ENCODE measurements around the gene SLC24A4. TPM values are rescaled to one million over a fixed set of nuclear protein-coding genes. Genes with fewer than 3 reads are reported as not detected.
A peak's percentile ranks its signal among the peaks of the same experiment; 100 is the strongest.

SLC24A4 gene
- total RNA-seq, 3 donors from 2014 or later (not counting 1 experiment from before 2014, with no cell fraction given): 1.1 to 3.2 (median 2.1) TPM

- no peaks in the 10 kb centered on the region for H3K36me3 Mint-ChIP-seq
- no peak overlapping the region for H3K27ac ChIP-seq (ENCODE audit: low read length)
- intact Hi-C loops (cut with micrococcal nuclease): no loop called here
- H3K9me3 ChIP-seq (ENCODE audit: control insufficient read depth, insufficient read depth, low read length): no peaks in the 10 kb centered on the region
- H3K9me3 Mint-ChIP-seq: no peaks in the 10 kb centered on the region
- H3K4me1 ChIP-seq (ENCODE audit: control insufficient read depth, insufficient read depth, low read length): peaks cover 43% of the 10 kb centered on the region
- DNase-seq (no peak), ATAC-seq (no peak)
- H3K36me3 ChIP-seq (ENCODE audit: control insufficient read depth, insufficient read depth, low read length): no peaks in the 10 kb centered on the region
- no peaks in the 10 kb centered on the region for H3K27me3 ChIP-seq (ENCODE audit: control insufficient read depth, insufficient read depth, low read length)
- TF ChIP-seq CTCF (IDR thresholded peaks at IDR 0.05): no peak
- H3K27me3 Mint-ChIP-seq (ENCODE audit: low read depth in 2 of 2): no peaks in the 10 kb centered on the region
- no peak overlapping the region for H3K4me3 ChIP-seq (ENCODE audit: low read length)
- H3K27ac Mint-ChIP-seq: peak overlapping the region; percentile 22 to 85
- 69% methylated on average over 16 of the region's 18 CpGs for WGBS (ENCODE audit: insufficient coverage)
- peaks cover 21 to 47% of the 10 kb centered on the region in 2 donors for H3K4me1 Mint-ChIP-seq
- peak overlapping the region; percentile 52 for H3K4me3 Mint-ChIP-seq
These were observed 136.3 kb downstream of the SLC24A4 start for GRCh38 chr14:92459030-92459949.

- H3K4me3 Mint-ChIP-seq: peak overlapping the region; percentile 52
- TF ChIP-seq CTCF (IDR thresholded peaks at IDR 0.05): no peak
- H3K27me3 Mint-ChIP-seq (ENCODE audit: low read depth in 2 of 2): no peaks in the 10 kb centered on the region
- DNase-seq (no peak), ATAC-seq (no peak)
- H3K27ac ChIP-seq (ENCODE audit: low read length): no peak overlapping the region
- peaks cover 21 to 47% of the 10 kb centered on the region in 2 donors for H3K4me1 Mint-ChIP-seq
- 86% methylated on average over 12 of the region's 12 CpGs for WGBS (ENCODE audit: insufficient coverage)
- H3K9me3 Mint-ChIP-seq: no peaks in the 10 kb centered on the region
- no peaks in the 10 kb centered on the region for H3K36me3 Mint-ChIP-seq
- no peaks in the 10 kb centered on the region for H3K27me3 ChIP-seq (ENCODE audit: control insufficient read depth, insufficient read depth, low read length)
- H3K9me3 ChIP-seq (ENCODE audit: control insufficient read depth, insufficient read depth, low read length): no peaks in the 10 kb centered on the region
- H3K4me3 ChIP-seq (ENCODE audit: low read length): no peak overlapping the region
- no peaks in the 10 kb centered on the region for H3K36me3 ChIP-seq (ENCODE audit: control insufficient read depth, insufficient read depth, low read length)
- intact Hi-C loops (cut with micrococcal nuclease): loop anchor here (2.0 to 10.0 kb wide), 3 partner anchors 57 to 225 kb away; no protein-coding TSS in a partner anchor
- H3K4me1 ChIP-seq (ENCODE audit: control insufficient read depth, insufficient read depth, low read length): peaks cover 43% of the 10 kb centered on the region
- H3K27ac Mint-ChIP-seq: peak overlapping the region; percentile 85 to 91
These were observed 137.0 kb downstream of the SLC24A4 start for GRCh38 chr14:92459950-92460421.

- Histone ChIP-seq H3K4me3 (ENCODE audit: low read length) (no peak overlapping the region), H3K27ac (ENCODE audit: low read length) (peak overlapping the region; percentile 70)
- peak overlapping the region; percentile 85 to 91 for H3K27ac Mint-ChIP-seq
These were observed 137.6 kb downstream of the SLC24A4 start for GRCh38 chr14:92460541-92460915.

More at GRCh38 chr14:92460541-92460915, 137.6 kb downstream of the SLC24A4 start:
- Mint-ChIP-seq H3K4me1 (peaks cover 21 to 47% of the 10 kb centered on the region in 2 donors), H3K4me3 (no peak overlapping the region), H3K9me3 (no peaks in the 10 kb centered on the region), H3K27me3 (ENCODE audit: low read depth in 2 of 2) (no peaks in the 10 kb centered on the region), H3K36me3 (no peaks in the 10 kb centered on the region)
- Histone ChIP-seq H3K9me3 (ENCODE audit: control insufficient read depth, insufficient read depth, low read length) (no peaks in the 10 kb centered on the region), H3K27me3 (ENCODE audit: control insufficient read depth, insufficient read depth, low read length) (no peaks in the 10 kb centered on the region), H3K4me1 (ENCODE audit: control insufficient read depth, insufficient read depth, low read length) (peaks cover 43% of the 10 kb centered on the region), H3K36me3 (ENCODE audit: control insufficient read depth, insufficient read depth, low read length) (no peaks in the 10 kb centered on the region)
- TF ChIP-seq CTCF (IDR thresholded peaks at IDR 0.05): no peak
- ATAC-seq: no peak
- DNase-seq: no peak
- 95% methylated on average over 6 of the region's 6 CpGs for WGBS (ENCODE audit: insufficient coverage)
- intact Hi-C loops (cut with micrococcal nuclease): loop anchor here (2.0 to 10.0 kb wide), 3 partner anchors 57 to 224 kb away; no protein-coding TSS in a partner anchor
